Neural cell (in vitro differentiated cells): Measurements from ENCODE around the gene NGFR.

Source experiments
- CTCF ChIP-seq: fragments of 450-650 bp; IDR thresholded peaks from 2 replicates; pipeline ENCODE4 v1.5.1; 2014; ENCODE audit warnings: antibody characterized with exemption, mild to moderate bottlenecking, moderate library complexity; ENCODE audit not compliant: poor library complexity, severe bottlenecking
- EP300 ChIP-seq: fragments of 450-650 bp; conservative IDR thresholded peaks from 2 replicates; pipeline ENCODE4 v1.6.1; 2014; ENCODE audit warnings: antibody characterized with exemption, mild to moderate bottlenecking, moderate library complexity; ENCODE audit not compliant: poor library complexity, severe bottlenecking
- EZH2 ChIP-seq: fragments of 200-600, 300-800 bp; shearing (Covaris generic), sonication (generic); IDR thresholded peaks from 2 replicates; pipeline ENCODE4 v1.6.1; 2014; ENCODE audit warnings: antibody characterized with exemption, low read length, borderline replicate concordance, mild to moderate bottlenecking; ENCODE audit not compliant: insufficient read depth, poor library complexity, severe bottlenecking
- MXI1 ChIP-seq: fragments of 450-650 bp; conservative IDR thresholded peaks from 2 replicates; pipeline ENCODE4 v1.6.1; 2014; ENCODE audit warnings: antibody characterized with exemption, mild to moderate bottlenecking; ENCODE audit not compliant: poor library complexity, severe bottlenecking
- POLR2AphosphoS5 ChIP-seq: IDR thresholded peaks from 2 replicates; pipeline ENCODE4 v1.6.1; 2012
- REST ChIP-seq: IDR thresholded peaks from 2 replicates; pipeline ENCODE4 v1.6.1; 2012; ENCODE audit warnings: borderline replicate concordance

GRCh38 chr17:49506282-49506681 is 11.2 kb downstream of the NGFR start:
- no peak for TF ChIP-seq EZH2
- TF ChIP-seq CTCF: no peak
- no peak for TF ChIP-seq REST
- TF ChIP-seq MXI1: no peak
- no peak for TF ChIP-seq POLR2AphosphoS5
- TF ChIP-seq EP300: no peak
